B cell (primary cell): ENCODE results near the gene CAGE1. TPM values are rescaled to one million over a fixed set of nuclear protein-coding genes. Genes with fewer than 3 reads are reported as not detected.

Source experiments
- ATAC-seq: fragments of 200-7000 bp; cut with Tn5 transposase; one replicate; pipeline ENCODE4 v1.10.0; 2021; ENCODE audit warnings: low read depth, mild to moderate bottlenecking, moderate number of reproducible peaks, moderate library complexity
- CTCF ChIA-PET: fragments of 350-600 bp; sonication (Branson Sonifier 250); formaldehyde crosslinking; loops from one replicate; lab custom pipeline; 2021; ENCODE audit warnings: antibody characterized with exemption, inconsistent platforms; lab: Charles Lee
- POLR2A ChIA-PET: fragments of 350-600 bp; sonication (Branson Sonifier 250); formaldehyde crosslinking; loops from one replicate; lab custom pipeline; 2021; ENCODE audit warnings: antibody characterized with exemption; lab: Charles Lee
- DNase-seq: peaks from one replicate; pipeline ENCODE4 v3.0.0; 2013
- H2AFZ ChIP-seq: 2 replicates; pipeline ENCODE4 v1.6.1; 2012; ENCODE audit warnings: mild to moderate bottlenecking, low read depth, low read length; ENCODE audit not compliant: insufficient read depth, poor library complexity, severe bottlenecking
- H3K27ac ChIP-seq, 2 donors: 1 replicate in 1 of 2; 2 replicates in 1 of 2; pipeline ENCODE4 v1.5.1; 2012 to 2013; ENCODE audit warnings: low read length in 2 of 2, mild to moderate bottlenecking in 2 of 2, moderate library complexity in 1 of 2
- H3K27me3 ChIP-seq, 4 experiments: fragments of 200-600 bp in 1 of 4; sonication (generic) in 1 of 4; replicated peaks in 1 of 4; 1 replicate in 2 of 4; 2 replicates in 2 of 4; pipeline versions ENCODE4 v1.6.1 to v1.7.0; 2013 to 2016; ENCODE audit warnings: low read length in 3 of 4, mild to moderate bottlenecking in 2 of 4, mixed read lengths in 1 of 4, moderate library complexity in 1 of 4; ENCODE audit not compliant: insufficient read depth in 4 of 4, control insufficient read depth in 3 of 4; ENCODE audit errors: control extremely low read depth in 1 of 4
- H3K36me3 ChIP-seq, 2 experiments: replicated peaks in 1 of 2; 1 replicate in 1 of 2; 2 replicates in 1 of 2; pipeline versions ENCODE4 v1.6.1 to v1.7.1; 2013; ENCODE audit warnings: low read length in 1 of 2; ENCODE audit not compliant: insufficient read depth in 2 of 2, control insufficient read depth in 1 of 2; ENCODE audit errors: control extremely low read depth in 1 of 2, extremely low read depth in 1 of 2
- H3K4me1 ChIP-seq, 2 donors: fragments of 200-600 bp in 1 of 2; sonication (generic) in 1 of 2; 1 replicate in 1 of 2; 2 replicates in 1 of 2; pipeline versions ENCODE4 v1.5.1 to v1.6.1; 2013 to 2017; ENCODE audit warnings: low read length in 2 of 2; ENCODE audit not compliant: control insufficient read depth in 2 of 2, insufficient read depth in 2 of 2
- H3K4me2 ChIP-seq: replicated peaks from 2 replicates; pipeline ENCODE3; 2012; ENCODE audit warnings: mild to moderate bottlenecking, low read depth, low read length; ENCODE audit not compliant: poor library complexity, severe bottlenecking
- H3K4me3 ChIP-seq, 5 experiments: fragments of 200-600 bp in 1 of 5; sonication (generic) in 1 of 5; 1 replicate in 3 of 5; 2 replicates in 2 of 5; pipeline versions ENCODE4 v1.5.1 to v1.7.0; 2011 to 2016; ENCODE audit warnings: low read length in 4 of 5, mild to moderate bottlenecking in 4 of 5, low read depth in 2 of 5, control low read depth in 1 of 5, moderate library complexity in 1 of 5; ENCODE audit not compliant: insufficient read depth in 1 of 5; ENCODE audit errors: control extremely low read depth in 1 of 5, extremely low read depth in 1 of 5
- H3K79me2 ChIP-seq: fragments of 200-600 bp; sonication (generic); one replicate; pipeline ENCODE4 v1.6.0; 2016; ENCODE audit warnings: low read length; ENCODE audit not compliant: control insufficient read depth, insufficient read depth
- H3K9ac ChIP-seq: fragments of 200-600 bp; sonication (generic); 2 replicates; pipeline ENCODE4 v1.6.1; 2017; ENCODE audit warnings: mild to moderate bottlenecking, low read length, moderate library complexity
- H3K9me3 ChIP-seq, 3 donors: one replicate each; pipeline versions ENCODE4 v1.6.1 to v1.7.1; 2013; ENCODE audit warnings: low read length in 2 of 3; ENCODE audit not compliant: control insufficient read depth in 2 of 3, insufficient read depth in 1 of 3; ENCODE audit errors: control extremely low read depth in 1 of 3
- H4K20me1 ChIP-seq: 2 replicates; pipeline ENCODE4 v1.6.0; 2012; ENCODE audit warnings: mild to moderate bottlenecking, low read length; ENCODE audit not compliant: insufficient read depth, control insufficient read depth, poor library complexity, severe bottlenecking
- H3K27ac Mint-ChIP-seq: one replicate; pipeline ENCODE4 v1.8.0; 2021; ENCODE audit warnings: mixed read lengths
- H3K27me3 Mint-ChIP-seq: one replicate; pipeline ENCODE4 v1.8.0; 2021; ENCODE audit warnings: mixed read lengths
- H3K4me1 Mint-ChIP-seq: one replicate; pipeline ENCODE4 v1.8.0; 2021; ENCODE audit warnings: mixed read lengths
- H3K4me3 Mint-ChIP-seq: one replicate; pipeline ENCODE4 v1.8.0; 2021; ENCODE audit warnings: mixed read lengths
- H3K9me3 Mint-ChIP-seq: one replicate; pipeline ENCODE4 v1.8.0; 2022; ENCODE audit warnings: mixed read lengths; ENCODE audit not compliant: insufficient read depth
- EZH2 ChIP-seq: IDR thresholded peaks from 2 replicates; pipeline ENCODE4 v1.6.1; 2012; ENCODE audit warnings: borderline replicate concordance, low read depth, mild to moderate bottlenecking, moderate library complexity, low read length; ENCODE audit not compliant: insufficient read depth, poor library complexity, severe bottlenecking
- WGBS: methylation state at CpG from one replicate; pipeline ENCODE4 v1.1.5; 2013; ENCODE audit warnings: missing lambda C conversion rate; ENCODE audit not compliant: insufficient coverage; 5-methylcytosine and 5-hydroxymethylcytosine counted together
- intact Hi-C: fragments of 100-400 bp; cut with micrococcal nuclease; formaldehyde crosslinking; loops from one replicate; pipeline ENCODE4 v1.10.0; 2022
- polyA plus RNA-seq: library from polyadenylated mRNA; depleted of rRNA; stranded (reverse); fragments of >200 nt; gene quantifications from 2 replicates; pipeline ENCODE4 v1.2.3, GENCODE V29; 2012
- total RNA-seq, 2 donors: library from RNA; stranded (reverse); fragments of 120-200 nt in 1 of 2; gene quantifications; 1 replicate in 1 of 2; 2 replicates in 1 of 2; pipeline versions ENCODE4 v1.2.3 to v1.2.4, GENCODE V29; 2013 to 2022
- TF ChIP-seq, protein P1 (sequence below): fragments of 200-600 bp; IDR thresholded peaks from one replicate; pipeline ENCODE4 v1.8.0; 2022; ENCODE audit warnings: antibody characterized with exemption, mild to moderate bottlenecking

CAGE1 gene
- total and polyA plus RNA-seq, 2 donors (not counting 1 experiment from before 2014, with no cell fraction given) = 0.13 to 0.34 TPM

- intact Hi-C loops = no loop called here
- no peak overlapping the region for H3K4me3 ChIP-seq
- ATAC-seq (no peak), DNase-seq (no peak)
- no peaks in the 10 kb centered on the region for H3K36me3 ChIP-seq
- Mint-ChIP-seq H3K4me1 (peaks cover 15% of the 10 kb centered on the region), H3K4me3 (no peak overlapping the region), H3K9me3 (peaks cover 6% of the 10 kb centered on the region), H3K27ac (no peak overlapping the region), H3K27me3 (peaks cover 3% of the 10 kb centered on the region)
- H3K27ac ChIP-seq = no peak overlapping the region
- H3K27me3 ChIP-seq = no peaks in the 10 kb centered on the region
- H3K9me3 ChIP-seq = peaks cover 0 to 4% (median 0%) of the 10 kb centered on the region in 3 donors
- H4K20me1 ChIP-seq = no peaks in the 10 kb centered on the region
- H3K79me2 ChIP-seq = no peaks in the 10 kb centered on the region
- no CpG with 5 or more reads among the region's 1 CpG for WGBS
- peaks cover 15 to 32% of the 10 kb centered on the region in 2 donors for H3K4me1 ChIP-seq
- no peak overlapping the region for H3K4me2 ChIP-seq
- no peak overlapping the region for H2AFZ ChIP-seq
- no peak for TF ChIP-seq EZH2
- TF ChIP-seq, protein P1, sequence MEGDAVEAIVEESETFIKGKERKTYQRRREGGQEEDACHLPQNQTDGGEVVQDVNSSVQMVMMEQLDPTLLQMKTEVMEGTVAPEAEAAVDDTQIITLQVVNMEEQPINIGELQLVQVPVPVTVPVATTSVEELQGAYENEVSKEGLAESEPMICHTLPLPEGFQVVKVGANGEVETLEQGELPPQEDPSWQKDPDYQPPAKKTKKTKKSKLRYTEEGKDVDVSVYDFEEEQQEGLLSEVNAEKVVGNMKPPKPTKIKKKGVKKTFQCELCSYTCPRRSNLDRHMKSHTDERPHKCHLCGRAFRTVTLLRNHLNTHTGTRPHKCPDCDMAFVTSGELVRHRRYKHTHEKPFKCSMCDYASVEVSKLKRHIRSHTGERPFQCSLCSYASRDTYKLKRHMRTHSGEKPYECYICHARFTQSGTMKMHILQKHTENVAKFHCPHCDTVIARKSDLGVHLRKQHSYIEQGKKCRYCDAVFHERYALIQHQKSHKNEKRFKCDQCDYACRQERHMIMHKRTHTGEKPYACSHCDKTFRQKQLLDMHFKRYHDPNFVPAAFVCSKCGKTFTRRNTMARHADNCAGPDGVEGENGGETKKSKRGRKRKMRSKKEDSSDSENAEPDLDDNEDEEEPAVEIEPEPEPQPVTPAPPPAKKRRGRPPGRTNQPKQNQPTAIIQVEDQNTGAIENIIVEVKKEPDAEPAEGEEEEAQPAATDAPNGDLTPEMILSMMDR = no peak
- ChIA-PET CTCF (interaction anchor here (0.6 kb wide), 1 partner anchor 157 kb away, joined by 4 read pairs; no protein-coding TSS in a partner anchor), POLR2A (no interaction called here)
- H3K9ac ChIP-seq = no peak overlapping the region
Observed at GRCh38 chr6:7434672-7435071, 45.1 kb upstream of the CAGE1 start.

DNA sequence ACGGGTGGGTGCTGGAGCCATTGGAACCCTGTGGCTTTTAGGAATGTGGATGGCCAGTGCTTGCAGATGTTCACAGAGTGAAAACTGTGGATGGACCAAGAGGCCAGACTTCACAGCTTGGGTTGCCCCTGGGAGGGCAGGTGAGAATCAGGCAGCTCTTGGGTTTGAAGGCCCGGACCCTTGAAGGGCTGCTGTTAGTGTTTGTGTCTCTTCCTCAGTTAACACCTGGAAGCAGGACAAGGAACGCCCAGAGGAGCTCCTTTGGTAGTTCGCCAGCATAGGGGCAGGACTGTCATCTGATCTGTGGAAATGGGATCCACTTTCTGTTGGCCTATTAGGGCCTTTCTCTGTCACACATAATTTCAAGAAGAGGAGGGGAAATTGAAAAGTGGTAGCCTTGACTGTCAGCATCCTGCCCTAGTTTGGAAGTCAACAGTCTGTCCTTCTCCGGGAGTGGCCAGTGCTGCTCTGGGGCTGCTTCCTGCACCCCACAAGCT is 43.6 kb upstream of the CAGE1 start:
- ATAC-seq = no peak
- Histone ChIP-seq H3K4me1 (peaks cover 0 to 17% of the 10 kb centered on the region in 2 donors), H3K27ac (no peak overlapping the region), H3K79me2 (no peaks in the 10 kb centered on the region), H4K20me1 (no peaks in the 10 kb centered on the region), H3K36me3 (no peaks in the 10 kb centered on the region), H3K9ac (no peak overlapping the region), H2AFZ (no peak overlapping the region), H3K4me2 (no peak overlapping the region), H3K4me3 (no peak overlapping the region), H3K27me3 (no peaks in the 10 kb centered on the region), H3K9me3 (peaks cover 0 to 4% (median 0%) of the 10 kb centered on the region in 3 donors)
- peaks cover 6% of the 10 kb centered on the region for H3K9me3 Mint-ChIP-seq
- TF ChIP-seq EZH2 = no peak
- TF ChIP-seq, protein P1 = no peak
- H3K27ac Mint-ChIP-seq = no peak overlapping the region
- ChIA-PET POLR2A (no interaction called here), CTCF (no interaction called here)
- peaks cover 3% of the 10 kb centered on the region for H3K27me3 Mint-ChIP-seq
- peaks cover 6% of the 10 kb centered on the region for H3K4me1 Mint-ChIP-seq
- intact Hi-C loops = no loop called here
- WGBS = 92% methylated on average over 4 of the region's 5 CpGs
- no peak for DNase-seq
- no peak overlapping the region for H3K4me3 Mint-ChIP-seq
